PC-9 (cell line): ENCODE results near the gene PLPP3. TPM values are rescaled to one million over a fixed set of nuclear protein-coding genes. Genes with fewer than 3 reads are reported as not detected.
"Not testable (repeated sequence)": the region's sequence is repeated elsewhere in the genome, so short reads cannot be mapped to it uniquely, and the experiment has no call there.

ENCODE experiments used
- BruUV-seq: library from RNA; stranded (reverse); fragments of 400-500 nt; replicated peaks from 2 replicates; lab custom pipeline; 2021; lab: Mats Ljungman, UMichigan
- CTCF ChIA-PET: fragments of 300-600 bp; sonication (Branson Sonifier 250); formaldehyde crosslinking; loops from one replicate; lab custom pipeline; 2022; ENCODE audit warnings: antibody characterized with exemption; lab: Charles Lee
- POLR2A ChIA-PET: fragments of 300-600 bp; sonication (Branson Sonifier 250); formaldehyde crosslinking; loops from one replicate; lab custom pipeline; 2022; ENCODE audit warnings: antibody characterized with exemption; ENCODE audit not compliant: unreplicated experiment; lab: Charles Lee
- DNase-seq, 2 experiments: peaks; one replicate each; pipeline versions ENCODE4 v3.0.0 to v3.0.0-alpha.2; 2015 to 2022; ENCODE audit warnings: mixed read lengths in 1 of 2
- H2AFZ ChIP-seq: fragments of 200-600 bp; sonication (generic); 2 replicates; pipeline ENCODE4 v1.8.1; 2017; ENCODE audit warnings: antibody characterized with exemption
- H3F3A ChIP-seq: fragments of 200-600 bp; sonication (generic); 2 replicates; pipeline ENCODE4 v1.8.1; 2017; ENCODE audit warnings: antibody characterized with exemption, mild to moderate bottlenecking, low read depth; ENCODE audit not compliant: insufficient read depth
- H3K27ac ChIP-seq: fragments of 200-600 bp; sonication (generic); 2 replicates; pipeline ENCODE4 v1.6.1; 2016; ENCODE audit warnings: mixed run types
- H3K27me3 ChIP-seq: fragments of 200-600 bp; sonication (generic); 2 replicates; pipeline ENCODE4 v1.6.1; 2016; ENCODE audit warnings: low read depth, mixed run types; ENCODE audit not compliant: insufficient read depth
- H3K36me3 ChIP-seq: fragments of 200-600 bp; sonication (generic); 2 replicates; pipeline ENCODE4 v1.6.1; 2016; ENCODE audit warnings: low read depth, mixed run types
- H3K4me1 ChIP-seq: fragments of 200-600 bp; sonication (generic); replicated peaks from 2 replicates; pipeline ENCODE4 v1.6.1; 2016; ENCODE audit warnings: mixed run types; ENCODE audit not compliant: insufficient read depth
- H3K4me2 ChIP-seq: fragments of 200-600 bp; sonication (generic); 2 replicates; pipeline ENCODE4 v1.6.1; 2017; ENCODE audit warnings: mixed run types
- H3K4me3 ChIP-seq: fragments of 200-600 bp; sonication (generic); 2 replicates; pipeline ENCODE4 v1.6.1; 2016; ENCODE audit warnings: mixed run types
- H3K79me2 ChIP-seq: fragments of 200-600 bp; sonication (generic); 2 replicates; pipeline ENCODE4 v1.6.1; 2017; ENCODE audit warnings: low read depth, mixed run types
- H3K9me2 ChIP-seq: fragments of 200-600 bp; sonication (generic); 2 replicates; pipeline ENCODE4 v1.8.1; 2017; ENCODE audit warnings: mild to moderate bottlenecking; ENCODE audit not compliant: insufficient read depth
- H3K9me3 ChIP-seq: fragments of 200-600 bp; sonication (generic); 2 replicates; pipeline ENCODE4 v1.8.1; 2016; ENCODE audit warnings: low read depth; ENCODE audit not compliant: insufficient read depth
- H4K20me1 ChIP-seq: fragments of 200-600 bp; sonication (generic); 2 replicates; pipeline ENCODE4 v1.8.1; 2017; ENCODE audit not compliant: insufficient read depth
- EZH2 ChIP-seq: fragments of 200-600 bp; sonication (generic); IDR thresholded peaks from 2 replicates; pipeline ENCODE4 v1.8.0; 2017; ENCODE audit warnings: antibody characterized with exemption, low read depth
- intact Hi-C: fragments of 100-400 bp; cut with micrococcal nuclease; formaldehyde crosslinking; loops from one replicate; pipeline ENCODE4 v1.10.0; 2022; ENCODE audit not compliant: unreplicated experiment
- total RNA-seq: library from RNA; stranded (reverse); gene quantifications from 2 replicates; pipeline ENCODE4 v1.2.3, GENCODE V29; 2021
- TF ChIP-seq, protein P1 (sequence below): fragments of 200-600 bp; sonication (generic); conservative IDR thresholded peaks from 2 replicates; pipeline ENCODE4 v1.6.1; 2017; ENCODE audit warnings: mixed run types, antibody characterized with exemption, mild to moderate bottlenecking, moderate library complexity

The PLPP3 gene
- total RNA-seq, 1 experiment from 2014 or later, result 22.4 TPM

DNA sequence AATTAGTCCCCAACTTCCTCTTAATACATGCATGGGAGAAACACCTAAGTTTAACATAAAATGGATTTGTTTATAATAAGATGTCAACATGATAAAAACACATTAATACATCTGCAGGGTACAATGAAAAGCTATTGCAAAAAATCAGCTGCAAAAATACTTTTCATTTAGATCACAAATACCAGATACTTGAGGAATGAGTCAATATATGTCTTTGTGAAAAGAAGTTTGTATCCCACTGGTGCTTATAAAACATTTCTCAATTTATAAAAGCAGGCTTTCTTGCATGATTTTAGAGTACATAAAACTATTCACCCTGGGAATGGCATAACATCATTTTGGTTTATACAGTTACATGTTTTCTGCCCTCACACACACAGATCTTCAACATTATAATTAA is 47.2 kb upstream of the PLPP3 start:
- Histone ChIP-seq H3K79me2 (no peaks in the 10 kb centered on the region), H3K4me1 (no peaks in the 10 kb centered on the region), H3K4me3 (no peak overlapping the region), H3K27ac (no peak overlapping the region), H2AFZ (no peak overlapping the region), H3K36me3 (no peaks in the 10 kb centered on the region), H3F3A (no peaks in the 10 kb centered on the region), H3K27me3 (no peaks in the 10 kb centered on the region), H3K9me2 (no peaks in the 10 kb centered on the region), H3K9me3 (no peaks in the 10 kb centered on the region), H3K4me2 (no peak overlapping the region), H4K20me1 (no peaks in the 10 kb centered on the region)
- POLR2A ChIA-PET, result no interaction called here
- intact Hi-C loops, result no loop called here
- CTCF ChIA-PET, result no interaction called here
- no peak for DNase-seq
- no TSS peak for BruUV-seq
- TF ChIP-seq, protein P1, sequence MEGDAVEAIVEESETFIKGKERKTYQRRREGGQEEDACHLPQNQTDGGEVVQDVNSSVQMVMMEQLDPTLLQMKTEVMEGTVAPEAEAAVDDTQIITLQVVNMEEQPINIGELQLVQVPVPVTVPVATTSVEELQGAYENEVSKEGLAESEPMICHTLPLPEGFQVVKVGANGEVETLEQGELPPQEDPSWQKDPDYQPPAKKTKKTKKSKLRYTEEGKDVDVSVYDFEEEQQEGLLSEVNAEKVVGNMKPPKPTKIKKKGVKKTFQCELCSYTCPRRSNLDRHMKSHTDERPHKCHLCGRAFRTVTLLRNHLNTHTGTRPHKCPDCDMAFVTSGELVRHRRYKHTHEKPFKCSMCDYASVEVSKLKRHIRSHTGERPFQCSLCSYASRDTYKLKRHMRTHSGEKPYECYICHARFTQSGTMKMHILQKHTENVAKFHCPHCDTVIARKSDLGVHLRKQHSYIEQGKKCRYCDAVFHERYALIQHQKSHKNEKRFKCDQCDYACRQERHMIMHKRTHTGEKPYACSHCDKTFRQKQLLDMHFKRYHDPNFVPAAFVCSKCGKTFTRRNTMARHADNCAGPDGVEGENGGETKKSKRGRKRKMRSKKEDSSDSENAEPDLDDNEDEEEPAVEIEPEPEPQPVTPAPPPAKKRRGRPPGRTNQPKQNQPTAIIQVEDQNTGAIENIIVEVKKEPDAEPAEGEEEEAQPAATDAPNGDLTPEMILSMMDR, result no peak
- no peak for TF ChIP-seq EZH2

DNA sequence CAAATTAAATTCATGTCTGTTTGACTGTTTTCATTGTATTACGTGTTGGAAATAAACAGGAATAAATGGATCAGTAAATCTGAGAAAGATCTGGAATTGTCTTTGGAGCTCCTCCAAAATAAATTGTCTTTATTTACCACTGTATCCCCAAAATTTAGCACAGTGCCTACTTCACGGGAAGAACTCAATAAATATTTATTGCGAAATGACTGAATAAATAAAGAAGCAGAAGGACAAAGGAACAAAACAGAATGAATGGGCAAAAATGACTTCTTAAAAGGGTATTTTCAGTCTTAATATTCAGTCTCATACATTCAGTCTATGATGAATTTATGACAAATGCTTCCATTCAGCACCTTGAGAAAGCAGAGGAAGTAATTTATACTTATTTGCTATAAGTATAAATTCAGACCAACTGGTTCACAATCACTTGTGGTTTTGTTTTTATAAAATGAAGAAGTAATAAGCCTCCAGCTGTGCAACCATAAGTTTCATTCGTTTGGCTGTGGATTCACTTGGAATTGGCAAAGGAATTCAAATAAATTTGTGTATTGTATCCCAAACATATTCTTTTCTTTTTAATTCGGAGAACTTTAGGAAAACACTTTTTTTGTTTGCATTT is 46.6 kb upstream of the PLPP3 start:
- ChIA-PET CTCF (no interaction called here), POLR2A (no interaction called here)
- Histone ChIP-seq H3F3A (no peaks in the 10 kb centered on the region), H3K27me3 (no peaks in the 10 kb centered on the region), H4K20me1 (no peaks in the 10 kb centered on the region), H3K27ac (no peak overlapping the region), H3K4me3 (no peak overlapping the region), H2AFZ (no peak overlapping the region), H3K9me3 (no peaks in the 10 kb centered on the region), H3K36me3 (no peaks in the 10 kb centered on the region), H3K79me2 (no peaks in the 10 kb centered on the region), H3K4me1 (no peaks in the 10 kb centered on the region), H3K9me2 (no peaks in the 10 kb centered on the region), H3K4me2 (no peak overlapping the region)
- BruUV-seq, result no TSS peak
- no peak for TF ChIP-seq EZH2
- TF ChIP-seq, protein P1, result no peak
- no peak for DNase-seq
- intact Hi-C loops, result no loop called here

DNA sequence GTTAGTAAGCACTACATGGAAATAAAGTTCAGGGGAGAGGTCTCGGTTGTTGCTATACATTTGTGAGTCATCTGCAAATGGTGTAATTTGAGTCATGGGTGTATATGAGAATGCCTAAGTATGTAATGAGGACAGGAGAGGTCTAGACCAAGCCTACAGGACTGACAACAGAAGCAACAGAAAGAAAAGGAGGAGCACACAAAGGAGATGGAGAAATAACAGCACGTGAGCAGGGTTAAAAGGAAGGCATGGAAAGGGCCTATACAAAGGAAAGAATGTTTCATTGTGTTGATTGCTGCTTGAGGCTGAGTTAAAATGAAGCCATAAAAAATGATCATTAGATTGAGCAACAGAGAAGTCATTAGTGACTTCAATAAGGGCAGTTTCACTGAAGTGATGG is 37.8 kb upstream of the PLPP3 start:
- POLR2A ChIA-PET, result no interaction called here
- H3K4me3 ChIP-seq, result no peak overlapping the region
- intact Hi-C loops, result no loop called here

DNA sequence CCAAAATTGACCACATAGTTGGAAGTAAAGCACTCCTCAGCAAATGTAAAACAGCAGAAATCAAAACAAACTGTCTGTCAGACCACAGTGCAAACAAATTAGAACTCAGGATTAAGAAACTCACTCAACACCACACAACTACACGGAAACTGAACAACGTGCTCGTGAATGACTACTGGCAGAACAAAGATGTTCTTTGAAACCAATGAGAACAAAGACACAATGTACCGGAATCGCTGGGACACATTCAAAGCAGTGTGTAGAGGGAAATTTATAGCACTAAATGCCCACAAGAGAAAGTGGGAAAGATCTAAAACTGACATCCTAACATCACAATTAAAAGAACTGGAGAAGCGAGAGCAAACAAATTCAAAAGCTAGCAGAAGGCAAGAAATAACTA is 31.4 kb upstream of the PLPP3 start:
- H3K4me3 ChIP-seq, H3K27ac ChIP-seq, H3K9me2 ChIP-seq, intact Hi-C loops, H4K20me1 ChIP-seq, H3K36me3 ChIP-seq, H3K4me2 ChIP-seq, BruUV-seq, H3K4me1 ChIP-seq, H2AFZ ChIP-seq, DNase-seq, H3F3A ChIP-seq, CTCF ChIA-PET, H3K9me3 ChIP-seq, H3K79me2 ChIP-seq, H3K27me3 ChIP-seq: not testable (repeated sequence)
- POLR2A ChIA-PET, result interaction anchor here (0.6 kb wide), 1 partner anchor 774 kb away, joined by 3 read pairs; no protein-coding TSS in a partner anchor

More for the DNA sequence above, 37.8 kb upstream of the PLPP3 start:
- H4K20me1 ChIP-seq, result no peaks in the 10 kb centered on the region
- H3K27ac ChIP-seq, result no peak overlapping the region
- no peaks in the 10 kb centered on the region for H3F3A ChIP-seq
- no peaks in the 10 kb centered on the region for H3K9me3 ChIP-seq
- no TSS peak for BruUV-seq
- H3K4me2 ChIP-seq, result no peak overlapping the region
- H3K9me2 ChIP-seq, result no peaks in the 10 kb centered on the region
- H3K27me3 ChIP-seq, result no peaks in the 10 kb centered on the region
- H2AFZ ChIP-seq, result no peak overlapping the region
- CTCF ChIA-PET, result no interaction called here
- H3K79me2 ChIP-seq, result no peaks in the 10 kb centered on the region
- H3K4me1 ChIP-seq, result peaks cover 8% of the 10 kb centered on the region
- TF ChIP-seq, protein P1, result no peak
- TF ChIP-seq EZH2, result no peak
- H3K36me3 ChIP-seq, result no peaks in the 10 kb centered on the region
- peak in 1 of 2 experiments; percentile 57 for DNase-seq

DNA sequence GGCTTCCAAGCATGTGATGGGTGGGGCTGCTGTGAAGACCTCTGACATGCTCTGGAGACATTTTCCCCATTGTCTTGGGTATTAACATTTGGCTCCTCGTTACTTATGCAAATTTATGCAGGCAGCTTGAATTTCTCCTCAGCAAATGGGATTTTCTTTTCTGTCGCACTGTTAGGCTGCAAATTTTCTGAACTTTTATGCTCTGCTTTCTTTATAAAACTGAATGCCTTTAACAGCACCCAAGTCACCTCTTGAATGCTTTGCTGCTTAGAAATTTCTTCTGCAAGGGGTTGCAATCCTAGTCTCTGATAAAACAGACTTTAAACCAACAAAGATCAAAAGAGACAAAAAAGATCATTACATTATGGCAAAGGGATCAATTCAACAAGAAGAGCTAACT is 30.7 kb upstream of the PLPP3 start:
- H3F3A ChIP-seq, H3K4me3 ChIP-seq, H3K4me2 ChIP-seq, BruUV-seq, DNase-seq, H3K4me1 ChIP-seq, H3K27ac ChIP-seq, H2AFZ ChIP-seq, H3K36me3 ChIP-seq, H3K27me3 ChIP-seq, H3K9me2 ChIP-seq, intact Hi-C loops, H3K9me3 ChIP-seq, CTCF ChIA-PET, H3K79me2 ChIP-seq, H4K20me1 ChIP-seq: not testable (repeated sequence)
- POLR2A ChIA-PET, result interaction anchor here (0.6 kb wide), 1 partner anchor 775 kb away, joined by 3 read pairs; no protein-coding TSS in a partner anchor
